DMS153 treated with DMSO at 0.1 percent for 48 hours (cell line): ENCODE measurements around the gene ERFE.

Experiments
- DNase-seq: peaks from one replicate; lab custom pipeline; 2025; ENCODE audit not compliant: unreplicated experiment; lab: John Stamatoyannopoulos, UW

ERFE gene

DNA sequence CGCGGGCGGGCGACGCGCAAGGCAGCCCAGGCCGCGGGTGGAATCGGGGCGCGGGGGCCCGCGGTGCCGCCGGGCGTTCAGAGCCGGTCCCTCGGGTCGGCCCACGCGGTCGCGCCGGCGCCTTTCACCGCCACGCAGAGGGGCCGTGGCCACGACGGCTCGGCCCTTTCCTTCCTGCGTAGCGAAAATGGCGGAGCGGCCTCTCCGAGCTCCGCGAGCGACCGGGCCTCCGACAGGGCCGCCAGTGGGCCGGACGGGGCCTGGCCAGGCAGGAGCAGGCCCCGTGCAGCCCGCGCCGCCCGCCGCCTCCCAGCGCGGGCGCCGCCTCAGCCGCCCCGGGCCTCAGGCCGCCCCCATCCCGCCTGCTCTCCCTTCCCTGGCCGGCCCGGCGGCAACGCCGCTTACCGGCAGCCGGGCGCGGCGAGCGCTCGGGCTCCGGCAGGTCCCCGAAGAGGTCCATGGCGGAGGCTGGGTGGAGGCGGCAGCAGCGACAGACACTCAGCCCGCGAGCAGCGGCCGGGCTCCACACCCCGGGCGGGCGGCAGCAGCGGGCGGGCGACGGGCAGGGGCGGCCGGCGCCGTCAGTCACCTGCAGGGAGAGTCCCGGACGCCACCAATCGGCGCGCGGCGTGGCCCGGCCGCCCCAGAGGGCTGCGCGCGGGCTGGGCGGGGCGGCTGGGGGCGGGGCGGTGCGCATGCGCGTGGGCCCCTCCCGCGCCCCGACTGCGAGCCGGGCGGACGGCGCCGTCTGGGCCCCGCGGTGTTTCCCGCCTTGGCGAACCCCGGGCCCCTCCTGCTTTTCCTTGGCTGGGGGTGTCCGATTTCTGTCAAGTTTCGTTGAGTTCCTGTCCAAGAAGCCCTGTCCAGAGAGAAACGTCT is 44.6 kb downstream of the ERFE start, which contains the start of gene ILKAP:
Gene ILKAP (minus strand): TSS at position 602 of the 879 bp plus-strand sequence. CDS start 142 bp downstream, at position 460.
- DNase-seq: peak; percentile 78

DNA sequence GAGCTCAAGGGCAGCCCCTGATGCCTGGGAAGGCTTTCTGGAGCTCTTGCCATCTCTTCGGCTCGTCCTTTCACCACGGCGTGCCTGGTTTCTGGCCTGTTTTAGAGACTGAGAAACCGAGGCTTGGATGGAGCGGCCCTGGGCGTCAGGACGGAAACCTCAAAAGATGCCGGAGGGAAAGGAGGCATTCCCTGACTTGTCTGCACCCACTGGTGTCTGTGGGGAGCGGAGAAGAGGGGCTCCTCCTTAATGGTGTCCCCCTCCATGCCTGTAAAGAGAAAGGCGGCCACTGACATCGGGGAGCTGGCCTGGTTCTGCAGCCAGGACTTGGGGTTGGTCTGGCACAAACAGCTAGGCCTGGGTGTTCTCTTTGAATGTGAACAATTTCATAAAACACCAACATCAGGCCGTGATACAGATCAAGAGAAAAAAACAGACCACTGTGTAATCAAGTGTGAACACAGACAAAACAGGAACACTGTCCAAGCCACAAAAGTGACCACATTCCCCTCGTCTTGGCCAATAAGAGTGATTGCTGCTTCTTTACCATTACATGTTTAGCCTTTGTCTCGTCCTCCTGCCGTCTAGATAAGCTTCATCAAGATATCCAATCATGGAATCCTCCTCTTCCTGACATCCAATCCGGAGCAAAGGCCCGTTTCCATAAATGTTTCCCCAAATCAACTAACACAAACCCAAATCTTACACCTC is 45.4 kb downstream of the ERFE start:
- no peak for DNase-seq

DNA sequence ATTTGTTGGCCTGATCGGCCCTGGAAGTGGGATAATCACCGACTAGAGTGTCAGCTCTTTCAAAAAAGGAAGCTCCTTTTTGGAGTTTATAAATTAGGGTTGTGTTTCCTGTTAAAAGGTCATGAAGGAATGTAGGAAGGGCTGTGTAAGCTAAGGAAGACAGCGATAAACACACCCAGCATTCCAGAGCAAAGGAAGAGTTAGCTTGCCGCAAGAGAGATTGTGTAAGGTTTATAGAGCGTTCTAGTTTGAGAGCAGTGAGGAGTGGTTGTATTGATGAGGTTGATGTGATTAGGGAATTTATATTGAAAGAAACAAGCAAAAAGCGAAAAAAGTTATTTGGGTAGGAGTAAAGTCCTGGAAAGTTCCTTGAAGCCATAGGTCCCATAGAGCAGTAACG is 48.2 kb downstream of the ERFE start:
- DNase-seq: no peak

DNA sequence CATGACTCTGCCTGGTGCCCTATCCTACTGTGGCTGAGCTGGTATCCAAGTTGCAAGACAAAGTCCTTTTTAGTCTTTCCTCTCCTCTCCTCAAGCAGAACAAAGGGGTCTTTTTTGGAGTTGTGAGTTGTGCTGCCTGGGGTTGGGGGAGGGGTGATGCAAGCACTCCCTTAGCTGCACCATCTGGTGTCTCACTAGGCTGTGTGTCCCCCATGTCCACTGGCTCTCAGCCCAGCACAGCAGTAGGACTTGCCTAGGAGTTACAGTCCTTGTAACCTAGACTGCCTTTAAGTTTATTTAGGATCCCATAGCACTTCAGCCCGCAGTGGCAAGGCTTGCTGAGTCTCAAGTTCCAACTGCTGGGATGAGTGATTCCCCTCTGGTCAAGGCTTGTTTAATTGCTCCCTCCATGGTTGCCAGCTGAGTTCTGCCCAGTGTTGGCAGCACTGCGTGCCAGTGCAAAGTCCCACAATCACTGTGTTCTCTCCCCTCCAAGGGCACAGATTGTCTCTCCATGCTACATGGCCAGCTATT is 57.9 kb downstream of the ERFE start:
- DNase-seq: no peak
